Right atrium auricular region (tissue), 2 donors: ENCODE measurements around the gene DPP6. TPM values are rescaled to one million over a fixed set of nuclear protein-coding genes. Genes with fewer than 3 reads are reported as not detected.

Experiments used
- DNase-seq: peaks from one replicate; pipeline ENCODE4 v3.0.0-alpha.2; 2019; ENCODE audit warnings: low spot score
- H3K27ac ChIP-seq, 2 donors: fragments of 200-600 bp; sonication (generic); 1 replicate in 1 of 2; 2 replicates in 1 of 2; pipeline ENCODE4 v1.5.1; 2016 to 2019
- H3K27me3 ChIP-seq, 2 donors: fragments of 200-600 bp; sonication (generic); one replicate each; pipeline versions ENCODE4 v1.5.1 to v1.6.0; 2017 to 2019
- H3K36me3 ChIP-seq: fragments of 200-600 bp; sonication (generic); one replicate; pipeline ENCODE4 v1.5.1; 2016
- H3K4me1 ChIP-seq, 2 donors: fragments of 200-600 bp; sonication (generic); one replicate each; pipeline versions ENCODE4 v1.5.1 to v1.6.0; 2017 to 2019
- H3K4me3 ChIP-seq, 2 donors: fragments of 200-600 bp; sonication (generic); 1 replicate in 1 of 2; 2 replicates in 1 of 2; pipeline ENCODE4 v1.5.1; 2017 to 2019; ENCODE audit warnings: mild to moderate bottlenecking in 1 of 2, moderate library complexity in 1 of 2
- H3K9me3 ChIP-seq, 2 donors: fragments of 200-600 bp; sonication (generic); one replicate each; pipeline ENCODE4 v1.5.1; 2019
- total RNA-seq, 2 donors: library from RNA; depleted of rRNA; stranded (reverse); fragments of >200 nt; gene quantifications; one replicate each; pipeline ENCODE4 v1.1.0, GENCODE V29; 2016
- TF ChIP-seq, protein P1 (sequence below), 2 donors: fragments of 200-600 bp; sonication (generic); IDR thresholded peaks; one replicate each; pipeline ENCODE4 v1.5.1; 2019; ENCODE audit warnings: antibody characterized with exemption in 2 of 2

DPP6 gene
- total RNA-seq, 2 donors from 2014 or later: 0.35 to 0.85 TPM

GRCh38 chr7:154812027-154812426, 759.8 kb downstream of the DPP6 start:
- Histone ChIP-seq H3K9me3 (peaks cover 4 to 26% of the 10 kb centered on the region in 2 donors), H3K36me3 (no peaks in the 10 kb centered on the region), H3K4me3 (no peak overlapping the region), H3K27ac (no peak overlapping the region), H3K4me1 (no peaks in the 10 kb centered on the region), H3K27me3 (no peaks in the 10 kb centered on the region)
- TF ChIP-seq, protein P1, sequence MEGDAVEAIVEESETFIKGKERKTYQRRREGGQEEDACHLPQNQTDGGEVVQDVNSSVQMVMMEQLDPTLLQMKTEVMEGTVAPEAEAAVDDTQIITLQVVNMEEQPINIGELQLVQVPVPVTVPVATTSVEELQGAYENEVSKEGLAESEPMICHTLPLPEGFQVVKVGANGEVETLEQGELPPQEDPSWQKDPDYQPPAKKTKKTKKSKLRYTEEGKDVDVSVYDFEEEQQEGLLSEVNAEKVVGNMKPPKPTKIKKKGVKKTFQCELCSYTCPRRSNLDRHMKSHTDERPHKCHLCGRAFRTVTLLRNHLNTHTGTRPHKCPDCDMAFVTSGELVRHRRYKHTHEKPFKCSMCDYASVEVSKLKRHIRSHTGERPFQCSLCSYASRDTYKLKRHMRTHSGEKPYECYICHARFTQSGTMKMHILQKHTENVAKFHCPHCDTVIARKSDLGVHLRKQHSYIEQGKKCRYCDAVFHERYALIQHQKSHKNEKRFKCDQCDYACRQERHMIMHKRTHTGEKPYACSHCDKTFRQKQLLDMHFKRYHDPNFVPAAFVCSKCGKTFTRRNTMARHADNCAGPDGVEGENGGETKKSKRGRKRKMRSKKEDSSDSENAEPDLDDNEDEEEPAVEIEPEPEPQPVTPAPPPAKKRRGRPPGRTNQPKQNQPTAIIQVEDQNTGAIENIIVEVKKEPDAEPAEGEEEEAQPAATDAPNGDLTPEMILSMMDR (IDR thresholded peaks at IDR 0.05): no peak
- DNase-seq: no peak

- Histone ChIP-seq H3K9me3 (peaks cover 4 to 10% of the 10 kb centered on the region in 2 donors), H3K4me1 (no peaks in the 10 kb centered on the region), H3K4me3 (no peak overlapping the region), H3K27me3 (no peaks in the 10 kb centered on the region), H3K36me3 (no peaks in the 10 kb centered on the region), H3K27ac (no peak overlapping the region)
- DNase-seq: no peak
- TF ChIP-seq, protein P1 (IDR thresholded peaks at IDR 0.05): no peak
Measured at GRCh38 chr7:154817224-154817896, 765.2 kb downstream of the DPP6 start.

GRCh38 chr7:154827007-154827406, 774.8 kb downstream of the DPP6 start:
- Histone ChIP-seq H3K9me3 (no peaks in the 10 kb centered on the region), H3K4me3 (no peak overlapping the region), H3K27ac (no peak overlapping the region), H3K36me3 (no peaks in the 10 kb centered on the region), H3K4me1 (no peaks in the 10 kb centered on the region), H3K27me3 (no peaks in the 10 kb centered on the region)
- TF ChIP-seq, protein P1 (IDR thresholded peaks at IDR 0.05): no peak
- DNase-seq: no peak

DNA sequence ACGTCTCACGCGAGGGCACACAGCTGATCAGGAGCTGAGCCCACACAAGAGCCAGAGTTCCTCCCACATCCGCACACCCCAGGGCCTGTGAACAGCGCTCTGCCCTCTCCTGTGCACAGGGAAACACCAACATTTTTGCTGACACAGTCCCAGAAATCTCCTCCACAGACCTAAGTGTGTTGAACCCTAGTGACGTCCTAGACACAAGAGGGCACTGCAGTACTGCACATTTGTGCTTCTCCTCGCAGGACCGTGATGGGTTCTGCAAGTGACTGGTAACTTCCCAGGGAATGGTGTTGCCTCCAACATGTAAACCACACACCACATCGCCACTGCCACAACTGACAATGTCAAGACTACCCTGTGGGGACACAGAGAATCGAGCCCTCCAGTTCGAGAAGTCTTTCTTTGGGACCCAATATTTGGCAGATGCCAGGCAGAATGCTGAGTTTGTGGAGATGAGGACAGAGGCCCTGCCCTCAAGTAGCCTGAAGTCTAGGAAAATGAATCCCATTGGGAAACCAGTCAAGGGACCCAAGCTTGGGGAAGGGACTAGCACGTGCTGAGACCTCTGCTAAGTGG, 780.5 kb downstream of the DPP6 start:
- Histone ChIP-seq H3K36me3 (no peaks in the 10 kb centered on the region), H3K27me3 (no peaks in the 10 kb centered on the region), H3K4me3 (no peak overlapping the region), H3K9me3 (no peaks in the 10 kb centered on the region), H3K27ac (no peak overlapping the region), H3K4me1 (no peaks in the 10 kb centered on the region)
- TF ChIP-seq, protein P1 (IDR thresholded peaks at IDR 0.05): no peak
- no peak for DNase-seq

- Histone ChIP-seq H3K4me3 (no peak overlapping the region), H3K36me3 (no peaks in the 10 kb centered on the region), H3K27me3 (no peaks in the 10 kb centered on the region), H3K9me3 (no peaks in the 10 kb centered on the region), H3K4me1 (no peaks in the 10 kb centered on the region), H3K27ac (no peak overlapping the region)
- TF ChIP-seq, protein P1 (IDR thresholded peaks at IDR 0.05): no peak
- DNase-seq: no peak
Measured at GRCh38 chr7:154836021-154836448, 783.8 kb downstream of the DPP6 start.
